MM.1S (cell line): ENCODE results near the gene TNKS1BP1.

Experiments
- DNase-seq: peaks from one replicate; pipeline ENCODE4 v3.0.0-alpha.2; 2015
- H2AFZ ChIP-seq: fragments of 300-600 bp; sonication (generic); 2 replicates; pipeline ENCODE4 v1.6.0; 2016; ENCODE audit warnings: antibody characterized with exemption, low read length
- H3F3A ChIP-seq: fragments of 300-600 bp; sonication (generic); 2 replicates; pipeline ENCODE4 v1.6.1; 2016; ENCODE audit warnings: mild to moderate bottlenecking, antibody characterized with exemption, low read length, moderate library complexity, mixed read lengths; ENCODE audit not compliant: insufficient read depth
- H3K27ac ChIP-seq: fragments of 300-600 bp; sonication (generic); 2 replicates; pipeline ENCODE4 v1.5.1; 2016; ENCODE audit warnings: mild to moderate bottlenecking, low read length
- H3K27me3 ChIP-seq: fragments of 300-600 bp; sonication (generic); replicated peaks from 2 replicates; pipeline ENCODE4 v1.6.0; 2016; ENCODE audit warnings: low read length; ENCODE audit not compliant: insufficient read depth
- H3K36me3 ChIP-seq: fragments of 300-600 bp; sonication (generic); replicated peaks from 2 replicates; pipeline ENCODE4 v1.6.1; 2016; ENCODE audit warnings: mild to moderate bottlenecking, low read length, mixed read lengths; ENCODE audit not compliant: insufficient read depth
- H3K4me1 ChIP-seq: fragments of 300-600 bp; sonication (generic); 2 replicates; pipeline ENCODE4 v1.6.1; 2016; ENCODE audit warnings: low read length, mixed read lengths
- H3K4me2 ChIP-seq: fragments of 300-600 bp; sonication (generic); 2 replicates; pipeline ENCODE4 v1.6.0; 2016; ENCODE audit warnings: low read depth, low read length
- H3K4me3 ChIP-seq: fragments of 300-600 bp; sonication (generic); 2 replicates; pipeline ENCODE4 v1.5.1; 2016; ENCODE audit warnings: low read length, mixed read lengths
- H3K79me2 ChIP-seq: fragments of 300-600 bp; sonication (generic); 2 replicates; pipeline ENCODE4 v1.6.1; 2016; ENCODE audit warnings: mixed run types, low read length, mixed read lengths
- H3K9ac ChIP-seq: fragments of 300-600 bp; sonication (generic); 2 replicates; pipeline ENCODE4 v1.6.1; 2016; ENCODE audit warnings: low read length, mixed read lengths
- H3K9me2 ChIP-seq: fragments of 300-600 bp; sonication (generic); replicated peaks from 2 replicates; pipeline ENCODE4 v1.6.1; 2016; ENCODE audit warnings: mild to moderate bottlenecking, low read length, mixed read lengths; ENCODE audit not compliant: insufficient read depth
- H3K9me3 ChIP-seq: fragments of 300-600 bp; sonication (generic); replicated peaks from 2 replicates; pipeline ENCODE4 v1.6.1; 2016; ENCODE audit warnings: mild to moderate bottlenecking, low read length, mixed read lengths; ENCODE audit not compliant: insufficient read depth
- H4K20me1 ChIP-seq: fragments of 300-600 bp; sonication (generic); 2 replicates; pipeline ENCODE4 v1.6.1; 2016; ENCODE audit warnings: mild to moderate bottlenecking, low read length, moderate library complexity, mixed read lengths; ENCODE audit not compliant: insufficient read depth
- CTCF ChIP-seq: fragments of 300-600 bp; sonication (generic); IDR thresholded peaks from 2 replicates; pipeline ENCODE4 v1.5.1; 2016; ENCODE audit warnings: antibody characterized with exemption, low read length, mixed read lengths
- EZH2 ChIP-seq: fragments of 300-600 bp; sonication (generic); optimal IDR thresholded peaks from 2 replicates; pipeline ENCODE3; 2017; ENCODE audit warnings: low read depth, mild to moderate bottlenecking, antibody characterized with exemption, low read length, mixed read lengths
- EZH2phosphoT487 ChIP-seq: fragments of 300-600 bp; sonication (generic); IDR thresholded peaks from 2 replicates; pipeline ENCODE4 v1.6.1; 2018; ENCODE audit warnings: antibody characterized with exemption, low read length

TNKS1BP1 gene

GRCh38 chr11:57290288-57290687 lies 34.5 kb downstream of the TNKS1BP1 start:
- Histone ChIP-seq H3K79me2 (no peaks in the 10 kb centered on the region), H3K36me3 (no peaks in the 10 kb centered on the region), H3K4me3 (no peak overlapping the region), H3K9ac (no peak overlapping the region), H3K27ac (no peak overlapping the region), H3K4me1 (no peaks in the 10 kb centered on the region), H3K9me3 (no peaks in the 10 kb centered on the region), H3K27me3 (no peaks in the 10 kb centered on the region), H3K4me2 (no peak overlapping the region), H2AFZ (no peak overlapping the region), H3F3A (no peaks in the 10 kb centered on the region), H4K20me1 (no peaks in the 10 kb centered on the region), H3K9me2 (no peaks in the 10 kb centered on the region)
- no peak for DNase-seq
- TF ChIP-seq CTCF (no peak), EZH2 (no peak), EZH2phosphoT487 (no peak)

- H3F3A ChIP-seq = no peaks in the 10 kb centered on the region
- H3K9me2 ChIP-seq = no peaks in the 10 kb centered on the region
- no peak overlapping the region for H3K27ac ChIP-seq
- H3K4me3 ChIP-seq = no peak overlapping the region
- no peak overlapping the region for H3K4me2 ChIP-seq
- no peaks in the 10 kb centered on the region for H3K36me3 ChIP-seq
- no peaks in the 10 kb centered on the region for H3K27me3 ChIP-seq
- DNase-seq = no peak
- H3K4me1 ChIP-seq = no peaks in the 10 kb centered on the region
- H3K79me2 ChIP-seq = no peaks in the 10 kb centered on the region
- no peaks in the 10 kb centered on the region for H3K9me3 ChIP-seq
- no peaks in the 10 kb centered on the region for H4K20me1 ChIP-seq
- H3K9ac ChIP-seq = no peak overlapping the region
- no peak overlapping the region for H2AFZ ChIP-seq
- TF ChIP-seq EZH2phosphoT487 = no peak
- no peak for TF ChIP-seq EZH2
- no peak for TF ChIP-seq CTCF
Measured at GRCh38 chr11:57288771-57289579, 35.8 kb downstream of the TNKS1BP1 start.

- Histone ChIP-seq H3K27me3 (no peaks in the 10 kb centered on the region), H3F3A (no peaks in the 10 kb centered on the region), H3K4me3 (no peak overlapping the region), H3K36me3 (no peaks in the 10 kb centered on the region), H3K4me1 (no peaks in the 10 kb centered on the region), H3K27ac (no peak overlapping the region), H3K9me2 (no peaks in the 10 kb centered on the region), H2AFZ (no peak overlapping the region), H3K4me2 (no peak overlapping the region), H3K9me3 (no peaks in the 10 kb centered on the region), H4K20me1 (no peaks in the 10 kb centered on the region), H3K9ac (no peak overlapping the region), H3K79me2 (no peaks in the 10 kb centered on the region)
- no peak for DNase-seq
- no peak for TF ChIP-seq EZH2phosphoT487
- TF ChIP-seq EZH2 = no peak
- TF ChIP-seq CTCF = no peak
Measured at GRCh38 chr11:57287884-57288283, 36.9 kb downstream of the TNKS1BP1 start.
